HEK293 (cell line): Measurements from ENCODE around the gene ITSN1.
"Not testable (repeated sequence)": the region's sequence is repeated elsewhere in the genome, so short reads cannot be mapped to it uniquely, and the experiment has no call there.

Experiments used
- SETDB1 ChIP-seq: IDR thresholded peaks from one replicate; pipeline ENCODE4 v1.6.1; 2017; ENCODE audit warnings: mild to moderate bottlenecking, low read length, moderate library complexity, mixed read lengths; ENCODE audit not compliant: insufficient read length
- ZNF777 ChIP-seq: fragments of 450-650 bp; formaldehyde crosslinking; IDR thresholded peaks from 2 replicates; pipeline ENCODE4 v1.5.1; 2017; ENCODE audit warnings: missing biosample characterization, missing genetic modification characterization, borderline replicate concordance
- TF ChIP-seq, protein P1 (sequence below): fragments of 450-650 bp; formaldehyde crosslinking; IDR thresholded peaks from 2 replicates; pipeline ENCODE4 v1.5.1; 2016; ENCODE audit warnings: missing biosample characterization, missing genetic modification characterization
- TF ChIP-seq, protein P2 (sequence below): fragments of 450-650 bp; formaldehyde crosslinking; IDR thresholded peaks from 2 replicates; pipeline ENCODE4 v1.5.1; 2016; ENCODE audit warnings: missing biosample characterization, missing genetic modification characterization

DNA sequence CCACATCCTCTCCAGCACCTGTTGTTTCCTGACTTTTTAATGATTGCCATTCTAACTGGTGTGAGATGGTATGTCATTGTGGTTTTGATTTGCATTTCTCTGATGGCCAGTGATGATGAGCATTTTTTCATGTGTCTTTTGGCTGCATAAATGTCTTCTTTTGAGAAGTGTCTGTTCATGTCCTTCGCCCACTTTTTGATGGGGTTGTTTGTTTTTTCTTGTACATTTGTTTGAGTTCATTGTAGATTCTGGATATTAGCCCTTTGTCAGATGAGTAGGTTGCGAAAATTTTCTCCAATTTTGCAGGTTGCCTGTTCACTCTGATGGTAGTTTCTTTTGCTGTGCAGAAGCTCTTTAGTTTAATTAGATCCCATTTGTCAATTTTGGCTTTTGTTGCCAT lies 283.9 kb downstream of the ITSN1 start:
- TF ChIP-seq SETDB1; ZNF777 (tag by site-specific recombination): not testable (repeated sequence)
- TF ChIP-seq, protein P1, sequence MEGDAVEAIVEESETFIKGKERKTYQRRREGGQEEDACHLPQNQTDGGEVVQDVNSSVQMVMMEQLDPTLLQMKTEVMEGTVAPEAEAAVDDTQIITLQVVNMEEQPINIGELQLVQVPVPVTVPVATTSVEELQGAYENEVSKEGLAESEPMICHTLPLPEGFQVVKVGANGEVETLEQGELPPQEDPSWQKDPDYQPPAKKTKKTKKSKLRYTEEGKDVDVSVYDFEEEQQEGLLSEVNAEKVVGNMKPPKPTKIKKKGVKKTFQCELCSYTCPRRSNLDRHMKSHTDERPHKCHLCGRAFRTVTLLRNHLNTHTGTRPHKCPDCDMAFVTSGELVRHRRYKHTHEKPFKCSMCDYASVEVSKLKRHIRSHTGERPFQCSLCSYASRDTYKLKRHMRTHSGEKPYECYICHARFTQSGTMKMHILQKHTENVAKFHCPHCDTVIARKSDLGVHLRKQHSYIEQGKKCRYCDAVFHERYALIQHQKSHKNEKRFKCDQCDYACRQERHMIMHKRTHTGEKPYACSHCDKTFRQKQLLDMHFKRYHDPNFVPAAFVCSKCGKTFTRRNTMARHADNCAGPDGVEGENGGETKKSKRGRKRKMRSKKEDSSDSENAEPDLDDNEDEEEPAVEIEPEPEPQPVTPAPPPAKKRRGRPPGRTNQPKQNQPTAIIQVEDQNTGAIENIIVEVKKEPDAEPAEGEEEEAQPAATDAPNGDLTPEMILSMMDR = not testable (repeated sequence)
- TF ChIP-seq, protein P2, sequence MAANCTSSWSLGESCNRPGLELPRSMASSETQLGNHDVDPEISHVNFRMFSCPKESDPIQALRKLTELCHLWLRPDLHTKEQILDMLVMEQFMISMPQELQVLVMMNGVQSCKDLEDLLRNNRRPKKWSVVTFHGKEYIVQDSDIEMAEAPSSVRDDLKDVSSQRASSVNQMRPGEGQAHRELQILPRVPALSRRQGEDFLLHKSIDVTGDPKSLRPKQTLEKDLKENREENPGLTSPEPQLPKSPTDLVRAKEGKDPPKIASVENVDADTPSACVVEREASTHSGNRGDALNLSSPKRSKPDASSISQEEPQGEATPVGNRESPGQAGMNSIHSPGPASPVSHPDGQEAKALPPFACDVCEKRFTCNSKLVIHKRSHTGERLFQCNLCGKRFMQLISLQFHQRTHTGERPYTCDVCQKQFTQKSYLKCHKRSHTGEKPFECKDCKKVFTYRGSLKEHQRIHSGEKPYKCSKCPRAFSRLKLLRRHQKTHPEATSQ (tag by site-specific recombination) = not testable (repeated sequence)
